Fibroblast of peridontal ligament (primary cell): ENCODE data around the gene CFAP157.

ENCODE experiments used
- DNase-seq: peaks from one replicate; pipeline ENCODE4 v3.0.0-alpha.2; 2010; ENCODE audit errors: extremely low read depth

CFAP157 gene

DNA sequence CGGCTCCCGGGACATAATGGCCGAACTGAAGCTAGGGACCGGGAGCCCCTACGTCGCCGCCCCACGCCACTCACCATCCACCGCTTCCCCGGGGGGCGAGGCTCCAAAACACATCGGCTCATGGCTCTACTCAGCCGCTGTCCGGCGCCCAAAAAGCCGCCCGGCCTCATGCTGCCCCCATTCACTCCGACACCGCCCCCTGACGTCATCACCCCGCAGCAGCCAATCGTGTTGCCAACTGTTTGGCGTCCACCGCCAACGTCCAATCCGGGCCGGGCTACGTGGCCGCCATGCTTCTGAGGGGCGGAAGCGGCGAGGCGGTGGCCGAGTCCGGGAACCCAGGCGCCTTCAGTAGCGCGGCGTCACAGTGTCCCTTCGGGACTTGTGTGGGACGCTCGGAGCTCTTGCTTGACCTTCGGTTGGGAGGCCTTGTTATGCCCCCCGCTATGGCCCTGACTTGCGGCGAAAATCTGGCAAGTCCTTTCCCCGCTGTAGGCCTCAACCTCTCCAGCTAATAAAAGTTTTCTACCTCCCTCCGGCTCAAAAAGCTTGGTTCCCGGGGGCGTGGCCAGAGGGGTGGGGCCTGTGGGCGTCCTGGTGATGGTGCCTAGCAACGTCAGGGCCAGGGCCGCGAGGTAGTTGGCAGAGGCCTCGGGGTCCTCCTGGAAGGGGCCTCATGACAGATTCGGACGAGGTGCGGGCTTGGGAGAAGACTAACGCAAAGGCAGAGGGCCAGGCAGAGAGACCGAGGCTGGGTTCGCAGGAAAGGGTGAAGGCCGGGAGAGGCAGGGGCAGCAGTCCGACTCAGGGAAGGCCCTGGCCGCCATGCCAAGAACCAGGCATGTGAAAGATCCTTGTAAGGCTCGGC is 8.9 kb downstream of the CFAP157 start, which contains the start of the genes PTRH1 and TTC16:
Gene PTRH1, minus strand, starts transcription at position 194 of the 868 bp plus-strand sequence. Its CDS starts 24 bp downstream, at position 170.
Gene TTC16, plus strand, starts transcription at position 610 of the 868 bp plus-strand sequence. Its CDS starts 67 bp downstream, at position 677.
- peak; percentile 92 for DNase-seq

DNA sequence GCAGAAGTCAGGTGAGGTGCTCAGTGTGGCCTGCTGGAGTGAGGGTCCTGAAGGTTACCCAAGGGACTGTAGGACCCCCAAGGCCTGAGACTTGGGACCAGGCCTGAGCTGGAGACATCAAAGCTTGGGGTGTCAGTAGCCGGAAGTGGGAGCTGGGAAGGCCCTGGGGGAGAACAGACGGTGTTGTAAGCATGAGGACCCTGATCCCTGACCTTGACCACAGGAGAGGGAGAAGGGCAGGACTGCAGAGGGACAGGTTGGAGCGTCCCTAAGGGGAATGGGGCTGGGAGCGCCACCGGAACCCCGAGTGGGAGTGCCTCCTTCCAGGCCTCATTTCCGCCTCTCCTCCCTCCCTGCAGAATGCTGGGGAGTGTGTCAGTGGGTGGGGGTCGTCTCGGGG is 9.6 kb downstream of the CFAP157 start:
- no peak for DNase-seq

DNA sequence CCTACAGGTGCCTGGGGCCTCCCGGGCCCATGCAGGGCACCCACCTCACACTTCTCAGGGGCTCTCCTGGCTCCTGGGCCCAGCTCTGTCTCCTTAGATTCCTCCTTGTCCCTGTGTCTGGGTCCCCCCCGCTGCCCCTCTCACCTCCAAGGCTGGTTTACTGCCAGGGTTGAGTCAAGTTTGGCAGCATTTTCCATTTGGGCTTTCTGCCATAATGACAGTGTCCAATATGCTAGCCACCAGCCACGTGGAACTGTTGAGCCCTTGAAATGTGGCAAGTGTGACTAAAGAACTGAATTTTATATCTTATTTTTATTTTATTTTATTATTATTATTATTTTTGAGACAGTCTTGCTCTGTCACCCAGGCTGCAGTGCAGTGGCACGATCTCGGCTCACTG is 11.0 kb downstream of the CFAP157 start:
- DNase-seq, result no peak

DNA sequence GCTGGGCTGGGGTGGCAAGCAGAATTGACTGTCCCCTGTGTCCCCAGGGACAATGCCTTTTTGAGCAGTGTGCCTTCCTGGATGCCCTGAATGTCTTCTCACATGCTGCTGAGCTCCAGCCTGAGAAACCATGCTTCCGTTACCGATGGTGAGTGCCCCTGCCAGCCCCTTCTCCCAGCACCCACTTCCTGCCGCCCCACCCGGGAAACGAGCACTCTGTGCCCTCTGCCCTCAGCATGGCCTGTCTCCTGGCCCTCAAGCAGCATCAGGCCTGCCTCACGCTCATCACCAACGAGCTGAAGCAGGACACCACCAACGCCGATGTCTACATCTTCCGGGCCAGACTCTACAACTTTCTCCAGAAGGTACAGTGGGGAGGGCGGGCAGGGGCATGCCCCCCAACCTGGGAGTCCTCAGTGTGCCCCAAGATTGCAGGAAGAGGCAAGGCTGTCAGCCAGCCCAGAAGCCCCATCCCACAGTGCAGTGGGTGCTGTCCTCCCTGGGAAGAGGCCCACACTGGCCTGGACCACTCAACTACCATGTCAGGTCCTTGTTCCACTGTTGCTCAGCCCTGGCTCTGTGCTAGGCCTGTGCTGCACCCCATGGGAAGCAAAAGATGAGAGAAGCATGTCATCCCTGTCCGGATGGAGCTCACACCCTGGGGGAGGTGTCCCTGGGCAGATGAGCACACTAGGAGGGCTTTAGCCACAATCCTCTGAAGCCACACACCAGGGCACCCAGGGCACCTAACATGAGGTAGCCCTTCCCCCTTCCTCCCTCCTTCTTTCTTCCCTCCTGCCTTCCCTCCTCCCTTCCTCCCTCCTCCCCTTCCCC is 13.5 kb downstream of the CFAP157 start:
- no peak for DNase-seq

DNA sequence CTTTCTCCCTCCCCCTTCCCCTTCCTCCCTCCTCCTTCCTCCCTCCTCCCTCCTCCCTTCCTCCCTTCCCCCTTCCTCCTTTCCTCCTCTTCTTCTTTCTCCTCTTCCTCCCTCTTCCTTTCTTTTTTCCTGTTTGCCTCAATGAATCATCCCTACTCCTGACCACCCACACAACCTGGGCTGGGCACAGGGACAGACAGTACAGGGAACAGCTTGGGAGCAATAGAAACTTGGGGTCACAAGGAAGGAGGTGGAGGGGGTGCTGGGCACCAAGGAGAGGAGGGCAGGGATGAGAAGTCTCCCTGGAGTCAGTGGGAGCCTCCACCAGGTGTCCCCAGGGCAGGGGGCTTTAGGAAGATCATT is 14.1 kb downstream of the CFAP157 start:
- no peak for DNase-seq

DNA sequence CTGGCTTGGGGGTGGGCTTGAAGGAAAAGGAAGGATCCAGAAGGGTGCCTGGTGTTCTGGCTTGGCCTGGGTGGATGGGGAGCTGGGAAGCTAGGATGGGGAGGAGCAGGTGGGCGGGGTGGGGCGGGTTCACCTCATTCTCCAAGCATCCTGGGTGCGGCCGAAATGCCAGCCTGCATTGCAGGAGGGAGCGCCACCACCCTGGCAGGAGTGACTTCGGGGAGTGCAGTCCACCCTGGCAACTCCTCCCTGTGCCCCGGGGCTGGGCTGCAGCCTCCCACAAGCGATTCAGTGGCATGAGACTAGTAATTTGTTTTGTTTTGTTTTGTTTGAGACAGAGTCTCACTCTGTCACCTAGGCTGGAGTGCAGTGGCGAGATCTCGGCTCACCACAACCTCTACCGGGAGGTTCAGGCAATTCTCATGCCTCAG is 14.6 kb downstream of the CFAP157 start:
- no peak for DNase-seq

DNA sequence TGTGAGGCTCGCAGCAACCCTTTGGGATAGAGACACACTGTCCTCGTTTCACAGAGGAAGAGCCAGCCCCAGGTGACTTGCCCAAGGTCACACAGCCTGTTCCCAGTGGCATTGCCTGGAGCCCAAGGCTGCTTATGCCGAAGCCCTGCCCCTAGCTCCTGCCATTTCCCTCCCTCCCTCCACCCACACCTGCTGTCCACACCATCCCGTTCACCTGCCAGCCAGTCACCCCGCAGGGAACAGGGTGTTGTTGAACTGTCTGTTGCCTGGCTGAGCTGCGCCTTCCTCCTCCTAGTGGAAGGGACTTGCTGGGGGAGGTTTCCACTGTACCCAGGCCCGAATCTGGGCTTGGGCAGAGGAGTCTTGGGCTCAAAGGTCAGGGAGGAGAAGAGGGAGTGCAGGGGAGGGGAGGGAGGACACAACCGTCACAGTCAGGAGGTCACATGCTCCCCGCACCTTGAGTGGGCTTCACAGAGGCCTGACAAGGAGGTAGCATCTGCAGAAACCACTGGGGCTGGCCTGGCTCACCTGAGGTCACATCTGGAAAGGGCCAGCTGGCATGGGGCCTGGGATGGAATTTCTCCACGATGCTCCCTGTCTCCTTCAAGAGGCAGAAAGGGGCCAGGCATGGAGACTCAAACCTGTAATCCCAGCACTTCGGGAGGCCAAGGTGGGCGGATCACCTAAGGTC is 15.4 kb downstream of the CFAP157 start:
- DNase-seq, result no peak

DNA sequence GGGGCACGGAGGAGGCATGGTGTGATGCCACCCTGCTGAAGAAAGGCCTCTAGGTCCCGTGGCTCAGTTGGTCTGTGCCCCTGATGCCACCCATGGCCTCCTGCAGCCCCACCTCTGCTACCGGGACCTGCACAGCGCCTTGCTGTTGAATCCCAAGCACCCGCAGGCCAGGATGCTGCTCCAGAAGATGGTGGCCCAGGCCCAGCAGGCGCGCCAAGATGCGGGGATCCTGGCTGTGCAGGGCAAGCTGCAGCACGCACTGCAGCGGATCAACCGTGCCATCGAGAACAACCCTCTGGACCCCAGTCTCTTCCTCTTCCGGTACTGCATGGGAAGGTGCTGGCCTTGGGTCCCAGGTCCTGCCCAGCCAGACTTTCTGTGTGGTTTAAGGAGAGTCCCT is 16.2 kb downstream of the CFAP157 start:
- DNase-seq, result no peak

DNA sequence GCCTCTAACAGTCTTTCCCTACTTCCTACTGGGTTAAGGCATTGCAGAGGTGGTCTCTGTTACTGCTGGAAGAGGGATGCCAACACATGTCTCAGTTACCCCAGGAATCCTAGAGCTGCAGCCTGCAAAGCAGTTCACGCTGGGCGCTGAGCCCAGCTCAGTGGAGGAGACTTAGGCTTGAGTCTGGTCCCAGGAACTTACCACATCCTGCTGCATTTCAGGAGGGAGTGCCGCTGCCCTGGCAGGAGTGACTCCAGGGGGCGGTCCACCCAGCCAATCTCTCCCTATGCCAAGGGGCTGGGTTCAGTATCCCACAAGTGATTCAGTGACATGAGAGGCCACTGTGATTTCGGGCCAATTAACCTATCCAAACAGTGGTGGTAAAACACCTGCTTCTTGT is 16.7 kb downstream of the CFAP157 start:
- DNase-seq, result peak; percentile 76

DNA sequence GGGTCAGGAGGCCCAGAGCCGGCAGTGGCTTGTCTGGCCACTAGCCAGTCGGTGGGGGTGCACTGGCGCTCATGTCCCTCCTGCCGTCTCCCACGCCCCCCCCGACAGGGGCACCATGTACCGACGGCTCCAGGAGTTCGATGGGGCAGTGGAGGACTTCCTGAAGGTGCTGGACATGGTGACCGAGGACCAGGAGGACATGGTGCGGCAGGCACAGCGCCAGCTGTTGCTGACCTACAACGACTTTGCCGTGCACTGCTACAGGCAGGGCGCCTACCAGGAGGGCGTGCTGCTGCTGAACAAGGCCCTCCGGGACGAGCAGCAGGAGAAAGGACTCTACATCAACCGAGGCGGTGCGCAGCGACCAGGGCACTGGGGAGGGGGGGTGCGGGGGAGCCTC is 17.2 kb downstream of the CFAP157 start:
- DNase-seq, result no peak

DNA sequence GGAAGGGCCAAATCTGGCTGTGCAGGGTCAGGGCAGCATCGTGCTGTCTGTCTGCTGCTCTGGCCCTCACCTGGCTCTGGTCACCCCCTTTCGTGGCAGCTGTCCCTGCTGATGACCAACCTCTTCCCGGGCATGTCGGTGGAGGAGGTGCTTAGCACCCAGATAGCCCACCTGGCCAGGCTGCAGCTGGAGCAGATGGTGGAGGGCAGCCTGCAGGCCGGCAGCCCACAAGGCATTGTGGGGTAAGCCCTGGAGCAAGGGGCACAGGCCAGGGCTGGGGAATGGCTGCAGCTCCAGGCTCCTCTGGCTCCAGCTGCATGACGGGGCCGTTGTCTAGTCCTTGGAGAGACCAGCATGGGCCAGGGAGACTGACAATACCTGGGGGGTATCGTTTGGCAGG is 20.1 kb downstream of the CFAP157 start:
- DNase-seq, result no peak

DNA sequence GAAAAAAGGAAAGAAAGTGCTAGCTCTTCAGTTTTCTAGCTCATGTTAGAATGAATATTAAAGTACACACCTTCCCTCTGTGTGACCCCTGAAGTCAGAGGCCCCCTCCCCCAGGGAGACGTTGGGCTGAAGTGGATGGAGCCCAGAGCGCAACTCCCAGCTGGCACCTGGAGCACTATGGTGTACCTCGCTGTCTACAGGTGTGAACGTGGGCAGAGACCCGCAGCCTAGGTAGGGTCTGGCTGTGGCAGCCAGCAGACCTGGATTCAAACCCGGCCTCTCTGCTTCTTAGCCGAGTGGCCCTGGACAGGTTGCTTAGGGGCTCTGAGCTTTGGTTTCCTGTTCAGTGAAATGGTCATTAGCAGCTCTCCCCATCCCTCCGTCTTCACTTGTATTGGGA is 22.0 kb downstream of the CFAP157 start:
- DNase-seq, result no peak

DNA sequence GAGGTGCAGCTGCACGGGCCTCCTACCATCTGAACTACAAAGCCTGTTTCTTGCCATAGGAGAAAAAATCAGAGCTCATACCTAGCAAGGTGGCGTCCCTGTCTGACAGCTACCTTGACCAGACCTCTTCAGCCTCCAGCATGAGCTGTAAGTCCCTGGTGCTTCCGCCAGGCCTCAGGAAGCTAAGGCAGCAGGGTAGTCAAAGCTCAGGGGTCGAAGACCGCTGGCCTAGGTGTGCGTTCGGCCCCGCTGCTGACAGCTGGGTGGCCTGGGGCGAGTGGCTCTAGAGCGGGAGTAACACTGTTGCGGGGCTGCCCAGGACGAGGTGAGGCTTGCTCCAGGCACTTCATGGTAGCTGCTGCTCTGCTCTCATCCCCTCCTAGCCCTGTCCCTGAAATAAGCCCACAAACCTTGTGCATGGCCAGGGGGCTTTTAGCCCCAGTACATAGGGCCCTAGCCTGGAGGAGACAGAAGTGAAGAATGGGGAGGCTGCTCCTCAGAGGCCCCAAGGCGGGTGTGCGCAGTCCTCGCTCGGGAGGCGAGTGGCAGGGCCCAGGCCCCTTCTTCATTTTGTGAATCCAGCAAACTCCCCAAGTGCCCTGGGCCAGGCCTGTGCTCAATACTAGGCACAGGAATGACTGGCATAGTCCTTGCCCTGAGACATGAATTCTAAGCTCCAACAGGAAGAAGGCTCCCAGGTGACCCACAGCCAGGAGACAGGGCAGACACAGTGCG is 22.9 kb downstream of the CFAP157 start:
- DNase-seq, result no peak

DNA sequence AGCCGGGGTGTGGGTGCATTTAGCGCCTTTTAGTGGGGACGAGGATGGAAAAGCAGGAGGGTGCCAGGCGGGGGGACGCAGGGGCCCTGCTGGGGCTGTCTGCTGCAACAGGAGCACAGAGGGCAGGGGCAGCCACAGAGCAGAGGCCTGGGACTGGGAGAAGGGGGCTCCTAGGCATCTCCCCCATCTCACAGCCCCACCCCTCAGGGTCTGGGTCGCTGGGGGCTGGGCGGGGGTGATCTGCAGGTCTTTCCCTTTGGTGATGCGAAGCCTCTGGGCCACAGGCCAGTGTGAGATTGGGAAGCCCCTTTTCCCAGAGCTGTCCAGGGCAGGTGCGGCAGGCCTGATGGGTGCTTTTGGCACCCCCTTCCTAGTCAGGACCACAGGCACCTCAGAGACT is 23.5 kb downstream of the CFAP157 start:
- no peak for DNase-seq

DNA sequence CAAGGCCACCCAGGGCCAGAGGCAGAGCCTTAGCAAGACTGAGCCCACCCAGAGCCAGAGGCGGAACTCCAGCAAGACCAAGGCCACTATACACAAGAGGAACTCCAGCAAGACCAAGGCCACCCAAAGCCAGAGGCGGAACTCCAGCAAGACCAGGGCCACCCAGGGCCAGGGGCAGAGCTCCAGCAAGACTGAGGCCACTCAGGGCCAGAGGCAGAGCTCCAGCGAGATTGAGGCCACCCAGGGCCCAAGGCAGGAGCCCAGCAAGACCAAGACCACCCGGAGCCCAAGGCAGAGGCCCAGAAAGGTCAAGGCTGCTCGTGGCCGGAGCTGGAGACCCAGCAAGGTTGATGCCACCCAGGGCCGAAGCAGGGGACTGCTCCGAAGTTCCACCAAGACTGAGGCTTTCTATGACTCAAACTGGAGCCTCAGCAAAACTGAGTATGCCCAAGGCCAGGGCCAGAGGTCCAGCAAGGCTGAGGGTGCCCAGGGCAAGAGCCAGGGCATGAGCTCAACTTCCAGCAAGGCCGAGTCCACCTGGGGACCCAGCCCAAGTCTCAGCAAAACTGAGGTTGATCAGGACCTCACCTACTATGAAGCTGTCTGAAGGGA is 24.1 kb downstream of the CFAP157 start:
- no peak for DNase-seq

DNA sequence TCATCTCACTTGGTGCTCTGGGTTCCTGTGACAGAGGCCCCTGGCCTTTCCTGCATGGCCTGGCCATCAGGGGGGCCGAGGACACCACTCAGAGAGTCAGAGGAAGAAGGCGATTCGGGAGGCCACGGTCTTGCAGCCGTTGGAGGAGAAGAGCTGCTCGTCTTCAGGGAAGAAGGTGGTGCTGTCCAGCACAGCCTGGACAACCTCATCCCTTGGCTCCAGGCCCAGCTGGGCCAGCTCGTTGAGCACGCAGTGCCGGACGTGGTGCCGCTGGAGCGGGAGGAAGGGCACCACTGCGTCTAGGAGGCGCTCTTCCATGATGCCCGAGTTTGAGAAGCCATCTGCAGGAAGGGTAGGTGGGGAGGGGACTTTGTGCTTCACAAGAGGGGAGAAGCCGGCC is 25.1 kb downstream of the CFAP157 start:
- no peak for DNase-seq

DNA sequence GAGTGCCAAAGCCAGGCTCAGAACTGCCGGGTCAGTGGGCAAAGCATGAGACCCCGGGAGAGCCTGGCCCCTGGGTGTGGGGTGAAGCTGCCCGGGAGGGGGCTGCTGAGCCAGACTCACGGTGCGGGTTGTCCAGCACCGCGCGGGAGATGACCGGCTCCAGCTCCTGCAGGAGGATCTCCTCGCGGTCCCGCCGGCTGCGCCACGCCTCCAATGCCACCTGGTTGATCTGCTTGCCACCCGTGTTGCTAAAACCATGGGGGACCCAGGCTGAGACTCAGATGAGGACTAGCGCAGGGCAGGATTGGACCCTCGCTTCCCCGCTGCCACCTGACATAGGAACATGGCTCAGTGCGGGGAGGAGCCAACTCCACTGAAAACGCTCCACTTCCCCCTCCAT is 25.7 kb downstream of the CFAP157 start:
- DNase-seq, result no peak

DNA sequence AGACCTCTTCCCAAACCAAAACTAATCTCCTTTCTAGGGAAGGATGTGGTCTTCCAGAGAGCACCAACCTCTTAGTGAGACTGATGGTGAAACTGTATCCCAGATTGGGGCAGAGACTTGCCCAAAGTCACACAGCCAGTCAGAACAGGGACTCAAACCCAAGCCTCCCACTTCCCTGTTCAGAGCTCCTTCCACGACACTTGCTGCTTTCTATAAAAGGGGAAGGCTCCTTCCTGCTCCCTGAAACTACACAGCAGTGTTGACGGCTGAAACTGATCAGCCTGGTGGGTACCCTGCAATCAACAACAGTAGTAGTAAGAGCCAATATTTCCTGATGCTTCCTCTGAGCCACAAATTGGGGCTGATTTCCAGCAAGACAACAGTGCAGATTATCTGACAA is 26.8 kb downstream of the CFAP157 start:
- DNase-seq, result no peak

DNA sequence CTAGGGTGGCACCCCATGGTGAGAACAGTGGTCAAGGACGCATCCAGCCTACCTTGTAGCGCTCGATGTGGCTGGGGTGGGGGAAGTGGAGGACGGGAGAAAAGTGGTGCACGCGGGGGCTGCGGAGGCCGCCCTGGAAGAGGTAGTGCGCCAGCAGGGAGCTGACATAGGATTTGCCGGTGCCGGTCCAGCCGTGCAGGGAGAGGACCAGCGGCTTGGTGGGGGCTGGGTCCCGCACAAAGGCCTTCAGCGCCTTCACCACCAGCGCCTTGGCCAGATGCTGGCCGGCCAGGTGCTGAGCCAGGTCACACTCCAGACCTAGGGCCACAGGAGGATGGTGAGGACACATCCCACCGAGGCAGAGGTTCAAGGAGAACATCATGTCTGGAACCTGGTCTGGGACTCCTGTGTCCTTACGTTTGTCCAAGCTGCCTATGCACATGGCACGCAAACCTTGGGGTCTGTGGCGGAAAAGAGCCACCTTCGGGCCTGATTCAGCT is 27.5 kb downstream of the CFAP157 start:
- DNase-seq, result no peak

DNA sequence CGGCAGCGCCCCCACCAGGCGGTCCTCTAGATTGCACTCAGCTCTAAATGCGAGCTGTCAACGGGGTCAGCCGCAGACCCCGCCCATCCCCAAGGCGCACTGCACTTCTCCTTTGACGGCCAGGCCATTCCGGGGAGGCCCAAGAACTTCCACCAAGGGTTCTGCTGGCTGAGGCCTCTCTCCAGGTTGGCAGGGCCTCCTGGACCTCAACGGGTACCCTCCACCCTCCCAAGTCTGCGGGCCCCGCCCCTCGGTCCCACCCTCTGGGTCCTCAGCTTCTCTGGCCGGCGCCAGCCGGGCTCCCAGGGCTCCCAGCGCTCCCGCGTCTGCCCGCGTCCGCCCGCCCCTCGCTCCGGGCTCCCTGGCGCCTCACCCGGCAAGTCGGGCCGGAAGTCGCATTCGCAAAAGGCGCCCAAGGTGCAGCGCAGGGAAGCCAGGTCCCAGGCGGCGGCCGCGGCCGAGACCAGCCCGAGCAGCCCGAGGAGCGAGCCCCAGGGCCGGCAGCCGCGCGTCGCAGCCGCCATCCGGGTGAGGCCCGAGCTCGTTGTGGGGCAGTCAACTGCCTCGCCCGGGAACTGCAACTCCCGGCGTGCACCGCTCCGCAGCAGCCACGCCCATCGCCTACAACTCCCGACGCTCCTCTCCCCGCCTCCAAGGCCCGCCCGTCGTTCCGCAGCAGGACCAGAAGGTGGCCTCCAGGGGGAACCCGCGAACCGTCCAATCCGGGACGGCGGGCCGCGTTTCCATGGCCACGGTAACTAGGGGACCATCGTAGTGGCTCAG is 28.1 kb downstream of the CFAP157 start, which contains the start of gene TOR2A:
Gene TOR2A, minus strand, starts transcription at position 548 of the 783 bp plus-strand sequence. Its CDS starts 24 bp downstream, at position 524.
- peak; percentile 93 for DNase-seq
